IMR-90 (cell line): ENCODE results near the gene ANKRD65. TPM values are rescaled to one million over a fixed set of nuclear protein-coding genes. Genes with fewer than 3 reads are reported as not detected.

Experiments used
- ATAC-seq: fragments of 200-7000 bp; cut with Tn5 transposase; 2 replicates; pipeline ENCODE4 v1.9.1; 2020; ENCODE audit warnings: low read depth, mild to moderate bottlenecking, moderate library complexity
- BruUV-seq: library from RNA; stranded (reverse); fragments of 400-500 nt; replicated peaks from 2 replicates; lab custom pipeline; 2021; lab: Mats Ljungman, UMichigan
- CTCF ChIA-PET: fragments of 300-600 bp; formaldehyde crosslinking; extraction: SDS; loops from one replicate; lab custom pipeline; 2021; ENCODE audit warnings: antibody characterized with exemption; lab: Yijun Ruan, JAX
- POLR2A ChIA-PET: fragments of 300-600 bp; sonication (Branson Sonifier 250); formaldehyde crosslinking; loops from one replicate; lab custom pipeline; 2022; ENCODE audit warnings: antibody characterized with exemption; ENCODE audit not compliant: unreplicated experiment; lab: Charles Lee
- DNase-seq: peaks from one replicate; pipeline ENCODE4 v3.0.0; 2013
- H2AFZ ChIP-seq: replicated peaks from 2 replicates; pipeline ENCODE3; 2013; ENCODE audit warnings: low read length, mild to moderate bottlenecking; ENCODE audit not compliant: poor library complexity
- H2AK5ac ChIP-seq: 2 replicates; pipeline ENCODE4 v1.6.1; 2013; ENCODE audit warnings: low read depth, low read length, inconsistent platforms
- H2AK9ac ChIP-seq: replicated peaks from 2 replicates; pipeline ENCODE3; 2013; ENCODE audit warnings: mild to moderate bottlenecking, low read depth, low read length, moderate library complexity; ENCODE audit not compliant: poor library complexity
- H2BK120ac ChIP-seq: 2 replicates; pipeline ENCODE4 v1.6.1; 2013; ENCODE audit warnings: low read depth, low read length, inconsistent platforms
- H2BK15ac ChIP-seq: 3 replicates; pipeline ENCODE4 v1.6.1; 2013; ENCODE audit warnings: low read depth, low read length, inconsistent platforms
- H2BK20ac ChIP-seq: 2 replicates; pipeline ENCODE4 v1.6.1; 2013; ENCODE audit warnings: low read depth, mild to moderate bottlenecking, inconsistent platforms, low read length, moderate library complexity
- H2BK5ac ChIP-seq: 2 replicates; pipeline ENCODE4 v1.6.1; 2013; ENCODE audit warnings: mild to moderate bottlenecking, low read depth, low read length, inconsistent platforms; ENCODE audit not compliant: poor library complexity, severe bottlenecking
- H3K14ac ChIP-seq: replicated peaks from 2 replicates; pipeline ENCODE4 v1.6.1; 2013; ENCODE audit warnings: low read depth, low read length, inconsistent platforms
- H3K18ac ChIP-seq: 2 replicates; pipeline ENCODE4 v1.6.1; 2013; ENCODE audit warnings: low read depth, low read length, control low read depth
- H3K23ac ChIP-seq: 2 replicates; pipeline ENCODE4 v1.6.1; 2013; ENCODE audit warnings: low read depth, low read length, inconsistent platforms
- H3K27ac ChIP-seq: 2 replicates; pipeline ENCODE4 v1.5.1; 2013; ENCODE audit warnings: mild to moderate bottlenecking, control low read depth, low read length; ENCODE audit not compliant: insufficient read depth
- H3K27me3 ChIP-seq: 2 replicates; pipeline ENCODE4 v1.6.1; 2013; ENCODE audit warnings: low read length; ENCODE audit not compliant: control insufficient read depth, insufficient read depth
- H3K36me3 ChIP-seq: 2 replicates; pipeline ENCODE4 v1.6.1; 2013; ENCODE audit warnings: low read length, mixed read lengths; ENCODE audit not compliant: control insufficient read depth, insufficient read depth
- H3K4ac ChIP-seq: 2 replicates; pipeline ENCODE4 v1.6.1; 2013; ENCODE audit warnings: low read depth, low read length, inconsistent platforms
- H3K4me1 ChIP-seq: 2 replicates; pipeline ENCODE4 v1.6.1; 2013; ENCODE audit warnings: low read length, mixed read lengths; ENCODE audit not compliant: control insufficient read depth, insufficient read depth
- H3K4me2 ChIP-seq: 2 replicates; pipeline ENCODE4 v1.6.1; 2013; ENCODE audit warnings: low read depth, mild to moderate bottlenecking, control low read depth, low read length, moderate library complexity
- H3K4me3 ChIP-seq: 2 replicates; pipeline ENCODE4 v1.5.1; 2013; ENCODE audit warnings: low read depth, mild to moderate bottlenecking, control low read depth, low read length, moderate library complexity; ENCODE audit not compliant: insufficient read depth
- H3K56ac ChIP-seq: 2 replicates; pipeline ENCODE4 v1.6.1; 2013; ENCODE audit warnings: low read length, inconsistent platforms; ENCODE audit not compliant: insufficient read depth; ENCODE audit errors: extremely low read depth
- H3K79me1 ChIP-seq, 2 experiments: 2 replicates each; pipeline ENCODE4 v1.6.1; 2013; ENCODE audit warnings: low read length in 2 of 2, inconsistent platforms in 1 of 2, low read depth in 1 of 2
- H3K9ac ChIP-seq: 2 replicates; pipeline ENCODE4 v1.6.1; 2013; ENCODE audit warnings: low read depth, low read length, control low read depth
- H3K9me1 ChIP-seq: 2 replicates; pipeline ENCODE4 v1.6.1; 2013; ENCODE audit warnings: low read length, inconsistent platforms; ENCODE audit not compliant: insufficient read depth
- H3K9me3 ChIP-seq: 2 replicates; pipeline ENCODE4 v1.6.1; 2013; ENCODE audit warnings: low read length; ENCODE audit not compliant: control insufficient read depth, insufficient read depth
- H4K20me1 ChIP-seq: 2 replicates; pipeline ENCODE4 v1.6.1; 2013; ENCODE audit warnings: low read length, inconsistent platforms; ENCODE audit not compliant: insufficient read depth
- H4K5ac ChIP-seq: 2 replicates; pipeline ENCODE4 v1.6.1; 2013; ENCODE audit warnings: mild to moderate bottlenecking, low read depth, low read length, control low read depth
- H4K8ac ChIP-seq, 2 experiments: 2 replicates each; pipeline ENCODE4 v1.6.1; 2013; ENCODE audit warnings: low read depth in 2 of 2, low read length in 2 of 2, control low read depth in 1 of 2, inconsistent platforms in 1 of 2
- H4K91ac ChIP-seq: 2 replicates; pipeline ENCODE4 v1.6.1; 2013; ENCODE audit warnings: low read depth, low read length, inconsistent platforms; ENCODE audit not compliant: insufficient read depth
- BHLHE40 ChIP-seq: fragments of 150-350 bp; IDR thresholded peaks from 2 replicates; pipeline ENCODE4 v1.6.1; 2016; ENCODE audit warnings: mild to moderate bottlenecking, low read depth, low read length
- CEBPB ChIP-seq: IDR thresholded peaks from 2 replicates; pipeline ENCODE4 v1.6.1; 2012; ENCODE audit warnings: low read depth, low read length, improper control_type of control experiment
- CHD1 ChIP-seq: IDR thresholded peaks from 2 replicates; pipeline ENCODE4 v1.6.1; 2012; ENCODE audit warnings: low read depth, low read length, improper control_type of control experiment
- FOS ChIP-seq: fragments of 150-350 bp; IDR thresholded peaks from 2 replicates; pipeline ENCODE4 v1.6.1; 2016; ENCODE audit warnings: low read depth, low read length
- MAFK ChIP-seq: IDR thresholded peaks from 2 replicates; pipeline ENCODE4 v1.6.1; 2012; ENCODE audit warnings: low read depth, low read length, improper control_type of control experiment
- MAZ ChIP-seq: IDR thresholded peaks from 2 replicates; pipeline ENCODE4 v1.6.1; 2012; ENCODE audit warnings: low read depth, mild to moderate bottlenecking, low read length, improper control_type of control experiment, moderate library complexity, borderline replicate concordance
- MXI1 ChIP-seq: IDR thresholded peaks from 2 replicates; pipeline ENCODE4 v1.6.1; 2012; ENCODE audit warnings: low read depth, mild to moderate bottlenecking, low read length, moderate library complexity, borderline replicate concordance
- NFE2L2 ChIP-seq: fragments of 150-350 bp; IDR thresholded peaks from 2 replicates; pipeline ENCODE4 v1.6.1; 2016; ENCODE audit warnings: low read depth, mild to moderate bottlenecking, low read length
- POLR2A ChIP-seq: IDR thresholded peaks from 2 replicates; pipeline ENCODE4 v1.6.1; 2012; ENCODE audit warnings: mild to moderate bottlenecking, low read depth, low read length
- RAD21 ChIP-seq: IDR thresholded peaks from 2 replicates; pipeline ENCODE4 v1.6.1; 2012; ENCODE audit warnings: low read length, improper control_type of control experiment
- RCOR1 ChIP-seq: IDR thresholded peaks from 2 replicates; pipeline ENCODE4 v1.6.1; 2012; ENCODE audit warnings: mild to moderate bottlenecking, low read length, improper control_type of control experiment; ENCODE audit not compliant: insufficient replicate concordance
- SMC3 ChIP-seq: fragments of 150-350 bp; IDR thresholded peaks from 2 replicates; pipeline ENCODE4 v1.6.1; 2016; ENCODE audit warnings: low read depth, mild to moderate bottlenecking, antibody characterized with exemption, low read length, moderate library complexity
- WGBS, 2 experiments: methylation state at CpG; one replicate each; pipeline versions ENCODE4 v1.1.5 to v1.1.7; 2013; ENCODE audit warnings: missing lambda C conversion rate in 2 of 2; ENCODE audit not compliant: insufficient read length in 1 of 2; ENCODE audit errors: extremely low coverage in 2 of 2; 5-methylcytosine and 5-hydroxymethylcytosine counted together
- dilution Hi-C: fragments of 300-500 bp; cut with HindIII; formaldehyde crosslinking; loops from one replicate; pipeline ENCODE4 v1.14.3; 2018; ENCODE audit warnings: low sequenced_read_pairs; ENCODE audit not compliant: unreplicated experiment
- in situ Hi-C: fragments of 300-500 bp; cut with MboI; formaldehyde crosslinking; loops from 3 replicates; pipeline ENCODE4 v1.14.3; 2019; ENCODE audit warnings: low sequenced_read_pairs, inconsistent platforms, mixed read lengths
- intact Hi-C: fragments of 100-400 bp; cut with micrococcal nuclease; formaldehyde crosslinking; loops from 2 replicates; pipeline ENCODE4 v1.10.0; 2022
- polyA plus RNA-seq, 3 experiments: library from polyadenylated mRNA; depleted of rRNA; stranded (reverse); fragments of >200 nt; gene quantifications; 2 replicates each; pipeline ENCODE4 v1.2.3, GENCODE V29; 2012; ENCODE audit warnings: low replicate concordance in 1 of 3
- total RNA-seq: library from RNA; depleted of rRNA; stranded (reverse); fragments of >200 nt; gene quantifications from 2 replicates; pipeline ENCODE4 v1.2.3, GENCODE V29; 2012
- TF ChIP-seq, protein P1 (sequence below): conservative IDR thresholded peaks from 2 replicates; pipeline ENCODE4 v1.5.1; 2012; ENCODE audit warnings: mild to moderate bottlenecking, low read depth, low read length, improper control_type of control experiment
- TF ChIP-seq, protein P2 (sequence below): fragments of 150-350 bp; IDR thresholded peaks from 2 replicates; pipeline ENCODE4 v1.6.1; 2016; ENCODE audit warnings: low read depth, mild to moderate bottlenecking, low read length, moderate library complexity, borderline replicate concordance

The ANKRD65 gene
- total and polyA plus RNA-seq, 2 of the 4 experiments (the other 2 are of a cell fraction) = 0.09 TPM; not detected in 1

DNA sequence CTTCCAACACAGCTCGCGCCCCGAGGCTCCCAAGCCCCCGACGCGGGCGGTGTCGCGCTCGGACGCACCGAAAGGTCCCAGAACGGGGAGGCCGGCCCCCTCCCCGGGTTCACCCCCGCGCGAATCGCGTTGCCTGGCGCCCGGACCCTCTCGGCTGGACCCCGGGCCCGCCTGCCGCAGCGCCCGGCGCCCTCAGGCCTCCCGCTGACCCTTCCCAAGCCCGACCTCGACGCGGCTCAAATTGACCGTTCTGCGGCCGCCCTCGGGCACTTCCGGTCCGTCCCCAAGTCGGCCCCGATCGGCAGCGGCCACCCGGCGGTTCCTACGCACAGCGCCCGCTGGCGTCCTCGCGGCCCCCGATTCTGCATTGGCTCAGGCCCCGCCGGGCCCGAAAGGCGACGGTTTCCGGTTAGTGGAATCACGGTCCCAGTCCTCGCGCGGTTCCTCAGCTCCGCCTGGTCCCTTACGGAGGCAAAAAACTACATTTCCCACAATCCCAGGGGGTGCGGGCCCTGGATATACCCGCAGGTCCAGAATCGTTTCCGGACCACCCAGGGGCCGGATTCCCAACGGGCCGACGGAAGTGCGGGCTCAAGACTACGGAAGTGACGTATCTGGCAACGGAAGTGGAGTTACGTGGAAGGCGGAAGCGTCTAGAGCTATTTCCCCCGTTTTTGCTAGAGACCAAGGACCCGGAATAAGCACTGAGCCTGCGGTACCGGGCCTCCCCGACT lies 46.0 kb downstream of the ANKRD65 start, which contains the start of gene AURKAIP1:
TSS of gene AURKAIP1 (minus strand) at position 279 of the 734 bp plus-strand sequence. CDS start 451 bp downstream, outside the sequence.
- ATAC-seq (peak; percentile 95), DNase-seq (peak; percentile 100)
- peaks cover 8% of the 10 kb centered on the region for H3K36me3 ChIP-seq
- H3K4me2 ChIP-seq = peak within 1 kb of the TSS; percentile 96
- peak within 1 kb of the TSS; percentile 97 for H2AK9ac ChIP-seq
- peak within 1 kb of the TSS; percentile 56 for H3K4ac ChIP-seq
- H3K18ac ChIP-seq = no peak within 1 kb of the TSS
- ChIA-PET POLR2A (interaction anchor here (0.7 to 1.0 kb wide), 5 partner anchors 16 to 63 kb away, joined by 3 to 4 read pairs (median 3); no protein-coding TSS in a partner anchor), CTCF (interaction anchor here (0.5 to 1.0 kb wide), 3 partner anchors 24 to 283 kb away, joined by 3 to 4 read pairs (median 4); partner anchors contain the start of gene CCNL2)
- H2AK5ac ChIP-seq = peak within 1 kb of the TSS; percentile 96
- H3K23ac ChIP-seq = 0 out of 2 replicates have a peak within 1 kb of the TSS, but pooled peaks have one; percentile 59
- no peaks in the 10 kb centered on the region for H3K9me3 ChIP-seq
- TF ChIP-seq, protein P1, sequence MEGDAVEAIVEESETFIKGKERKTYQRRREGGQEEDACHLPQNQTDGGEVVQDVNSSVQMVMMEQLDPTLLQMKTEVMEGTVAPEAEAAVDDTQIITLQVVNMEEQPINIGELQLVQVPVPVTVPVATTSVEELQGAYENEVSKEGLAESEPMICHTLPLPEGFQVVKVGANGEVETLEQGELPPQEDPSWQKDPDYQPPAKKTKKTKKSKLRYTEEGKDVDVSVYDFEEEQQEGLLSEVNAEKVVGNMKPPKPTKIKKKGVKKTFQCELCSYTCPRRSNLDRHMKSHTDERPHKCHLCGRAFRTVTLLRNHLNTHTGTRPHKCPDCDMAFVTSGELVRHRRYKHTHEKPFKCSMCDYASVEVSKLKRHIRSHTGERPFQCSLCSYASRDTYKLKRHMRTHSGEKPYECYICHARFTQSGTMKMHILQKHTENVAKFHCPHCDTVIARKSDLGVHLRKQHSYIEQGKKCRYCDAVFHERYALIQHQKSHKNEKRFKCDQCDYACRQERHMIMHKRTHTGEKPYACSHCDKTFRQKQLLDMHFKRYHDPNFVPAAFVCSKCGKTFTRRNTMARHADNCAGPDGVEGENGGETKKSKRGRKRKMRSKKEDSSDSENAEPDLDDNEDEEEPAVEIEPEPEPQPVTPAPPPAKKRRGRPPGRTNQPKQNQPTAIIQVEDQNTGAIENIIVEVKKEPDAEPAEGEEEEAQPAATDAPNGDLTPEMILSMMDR = peak; percentile 59
- TF ChIP-seq CEBPB = no peak
- TF ChIP-seq MAZ = peak; percentile 97
- TF ChIP-seq RCOR1 = no peak
- TF ChIP-seq FOS = no peak
- no peak for TF ChIP-seq BHLHE40
- TF ChIP-seq POLR2A = peak; percentile 78; the same call in 1 of the 2 replicates
- TF ChIP-seq MXI1 = peak; percentile 48; the same call in 1 of the 2 replicates
- 0 out of 2 replicates have a peak, but pooled peaks have one; percentile 1 for TF ChIP-seq NFE2L2
- no peak for TF ChIP-seq RAD21
- TF ChIP-seq MAFK = no peak
- peak; percentile 99 for TF ChIP-seq CHD1
- peak; percentile 26; the same call in 1 of the 2 replicates for TF ChIP-seq SMC3
- TF ChIP-seq, protein P2, sequence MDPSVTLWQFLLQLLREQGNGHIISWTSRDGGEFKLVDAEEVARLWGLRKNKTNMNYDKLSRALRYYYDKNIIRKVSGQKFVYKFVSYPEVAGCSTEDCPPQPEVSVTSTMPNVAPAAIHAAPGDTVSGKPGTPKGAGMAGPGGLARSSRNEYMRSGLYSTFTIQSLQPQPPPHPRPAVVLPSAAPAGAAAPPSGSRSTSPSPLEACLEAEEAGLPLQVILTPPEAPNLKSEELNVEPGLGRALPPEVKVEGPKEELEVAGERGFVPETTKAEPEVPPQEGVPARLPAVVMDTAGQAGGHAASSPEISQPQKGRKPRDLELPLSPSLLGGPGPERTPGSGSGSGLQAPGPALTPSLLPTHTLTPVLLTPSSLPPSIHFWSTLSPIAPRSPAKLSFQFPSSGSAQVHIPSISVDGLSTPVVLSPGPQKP = no peak
- H4K20me1 ChIP-seq = peaks cover 11% of the 10 kb centered on the region; the same call in 1 of the 2 replicates
- peak within 1 kb of the TSS; percentile 16; the same call in 1 of the 2 replicates for H3K56ac ChIP-seq
- in situ Hi-C loops = no loop called here
- 0 out of 2 replicates have a peak, but pooled peaks cover 5% of the 10 kb centered on the region for H3K9me1 ChIP-seq
- peak within 1 kb of the TSS; percentile 59 for H3K27ac ChIP-seq
- peak within 1 kb of the TSS; percentile 93 for H2AFZ ChIP-seq
- H4K5ac ChIP-seq = peak within 1 kb of the TSS; percentile 86
- no peak within 1 kb of the TSS for H2BK15ac ChIP-seq
- peaks cover 3 to 50% of the 10 kb centered on the region in 2 experiments; a peak in 3 of 4 replicates for H3K79me1 ChIP-seq
- peak within 1 kb of the TSS; percentile 52 for H3K9ac ChIP-seq
- peak within 1 kb of the TSS; percentile 59 for H2BK5ac ChIP-seq
- H2BK120ac ChIP-seq = 0 out of 2 replicates have a peak within 1 kb of the TSS, but pooled peaks have one; percentile 8
- peak within 1 kb of the TSS; percentile 59 for H3K4me3 ChIP-seq
- no peaks in the 10 kb centered on the region for H3K27me3 ChIP-seq
- BruUV-seq = no TSS peak
- 1% methylated on average over 63 of the region's 85 CpGs; no CpG with 5 or more reads in 1 of the 2 experiments for WGBS, 2 experiments
- H3K14ac ChIP-seq = peak within 1 kb of the TSS; percentile 71; the same call in 1 of the 2 replicates
- H4K8ac ChIP-seq = peak within 1 kb of the TSS; percentile 76 to 97
- no peak within 1 kb of the TSS for H2BK20ac ChIP-seq
- intact Hi-C loops = loop anchor here (1.0 kb wide), 1 partner anchor 26 kb away; the partner anchor contains the start of gene DVL1
- dilution Hi-C loops = no loop called here
- peak within 1 kb of the TSS; percentile 53 for H4K91ac ChIP-seq
- H3K4me1 ChIP-seq = peaks cover 12% of the 10 kb centered on the region
